ENCODE results near the gene KIAA1217.

Gene KIAA1217

GRCh38 chr10:24406809-24407483 is 198.0 kb downstream of the KIAA1217 start:
- no peak for DNase-seq (ENCODE audit: low read depth)

DNA sequence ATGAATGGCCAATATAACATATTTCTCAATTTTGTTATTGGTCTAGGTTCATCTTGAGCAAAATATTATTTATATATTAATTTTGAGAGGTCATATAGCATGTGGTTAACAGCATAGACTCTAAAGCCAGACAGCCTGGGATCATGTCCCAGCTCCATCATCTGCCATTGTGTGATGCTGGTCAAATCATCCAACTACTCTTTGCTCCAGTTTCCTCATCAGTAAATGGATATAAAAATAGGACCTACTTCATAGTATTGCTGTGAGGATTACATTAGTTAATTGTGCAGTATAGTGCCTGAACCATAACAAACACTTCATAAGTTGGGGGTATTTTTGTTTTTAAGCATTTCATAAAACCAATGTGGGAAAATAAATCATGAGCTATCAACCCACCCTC is 199.0 kb downstream of the KIAA1217 start:
- DNase-seq (ENCODE audit: low read depth), result no peak

DNA sequence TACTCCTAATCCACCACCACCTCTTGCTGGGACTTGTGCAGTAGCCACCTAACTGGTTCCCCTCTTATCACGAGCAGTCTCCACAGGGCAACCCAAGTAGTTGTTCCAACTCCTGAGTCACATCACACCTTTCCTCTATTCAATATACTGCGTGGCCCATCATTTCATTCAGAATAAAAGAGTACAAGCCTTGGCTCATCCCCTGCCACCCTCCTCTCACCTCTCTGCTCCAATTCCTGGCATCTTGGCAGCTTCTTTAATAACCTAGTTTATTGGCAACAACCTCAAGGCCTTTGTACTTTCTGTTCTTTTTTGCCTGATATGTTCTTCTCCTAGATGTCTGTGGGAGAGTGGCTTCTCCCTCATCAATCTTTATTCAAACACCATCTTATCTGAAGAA is 199.4 kb downstream of the KIAA1217 start:
- DNase-seq (ENCODE audit: low read depth), result no peak

- no peak for DNase-seq (ENCODE audit: low read depth)
Observed at GRCh38 chr10:24414597-24414996, 205.7 kb downstream of the KIAA1217 start.

- peak; percentile 41 for DNase-seq (ENCODE audit: low read depth)
Observed at GRCh38 chr10:24415455-24416125, 206.7 kb downstream of the KIAA1217 start.

DNA sequence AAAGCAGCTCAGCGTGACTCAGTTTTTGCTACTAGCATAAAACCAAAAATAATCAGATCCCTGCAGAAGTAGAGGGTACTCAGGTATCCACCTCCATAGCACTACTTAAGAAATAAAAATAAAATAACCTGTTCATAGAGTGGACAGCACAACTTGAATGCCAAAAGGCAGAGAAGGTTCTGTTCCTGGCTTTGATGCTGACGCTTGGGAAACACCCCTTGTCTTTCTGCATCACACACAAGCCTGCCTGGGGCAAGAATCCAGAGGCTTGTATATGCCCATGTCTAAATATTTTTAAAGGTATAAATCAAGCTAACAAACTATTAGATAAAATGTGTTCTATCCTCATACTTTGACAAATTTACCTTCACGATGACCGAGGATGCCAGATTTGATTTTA is 207.3 kb downstream of the KIAA1217 start:
- DNase-seq (ENCODE audit: low read depth), result no peak

GRCh38 chr10:24417053-24417452 is 208.1 kb downstream of the KIAA1217 start:
- no peak for DNase-seq (ENCODE audit: low read depth)

GRCh38 chr10:24418532-24418931 is 209.6 kb downstream of the KIAA1217 start:
- DNase-seq (ENCODE audit: low read depth), result no peak

DNA sequence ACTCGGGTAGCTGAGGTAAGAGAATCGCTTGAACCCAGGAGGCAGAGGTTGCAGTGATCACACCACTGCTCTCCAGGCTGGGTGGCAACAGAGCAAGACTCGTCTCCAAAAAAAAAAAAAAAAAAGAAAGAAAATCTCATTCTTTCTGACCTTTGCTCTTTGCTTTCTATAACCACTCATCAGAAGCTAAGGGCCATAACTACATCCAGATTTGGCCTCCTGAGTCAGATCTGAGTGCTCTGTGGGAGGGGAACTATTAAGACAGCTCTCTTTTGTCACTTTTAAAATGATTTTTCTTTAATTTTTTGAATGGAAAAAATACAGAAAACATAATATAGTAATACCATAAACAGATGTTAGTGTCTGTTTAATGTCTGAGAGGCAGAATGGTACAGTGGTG is 210.1 kb downstream of the KIAA1217 start:
- peak; percentile 16 for DNase-seq (ENCODE audit: low read depth)

DNA sequence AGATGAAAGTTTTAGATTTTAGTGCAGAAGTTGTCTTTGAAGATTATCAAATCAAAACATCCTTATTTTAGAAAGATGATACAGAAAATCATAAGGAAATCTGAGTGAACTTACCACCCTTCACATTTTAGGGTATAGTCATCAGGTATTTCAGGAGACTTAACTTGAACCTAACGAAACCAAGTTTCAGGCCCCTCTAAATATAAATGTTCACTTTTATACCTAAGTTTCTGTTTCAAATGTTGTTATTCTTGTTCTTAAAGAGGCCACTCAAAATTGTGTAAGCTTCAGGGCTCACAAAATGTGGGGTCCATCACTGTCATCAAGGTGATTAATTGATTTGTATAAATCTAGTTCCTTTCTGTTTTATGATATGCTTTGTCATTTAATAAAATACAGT is 216.2 kb downstream of the KIAA1217 start:
- no peak for DNase-seq (ENCODE audit: low read depth)

DNA sequence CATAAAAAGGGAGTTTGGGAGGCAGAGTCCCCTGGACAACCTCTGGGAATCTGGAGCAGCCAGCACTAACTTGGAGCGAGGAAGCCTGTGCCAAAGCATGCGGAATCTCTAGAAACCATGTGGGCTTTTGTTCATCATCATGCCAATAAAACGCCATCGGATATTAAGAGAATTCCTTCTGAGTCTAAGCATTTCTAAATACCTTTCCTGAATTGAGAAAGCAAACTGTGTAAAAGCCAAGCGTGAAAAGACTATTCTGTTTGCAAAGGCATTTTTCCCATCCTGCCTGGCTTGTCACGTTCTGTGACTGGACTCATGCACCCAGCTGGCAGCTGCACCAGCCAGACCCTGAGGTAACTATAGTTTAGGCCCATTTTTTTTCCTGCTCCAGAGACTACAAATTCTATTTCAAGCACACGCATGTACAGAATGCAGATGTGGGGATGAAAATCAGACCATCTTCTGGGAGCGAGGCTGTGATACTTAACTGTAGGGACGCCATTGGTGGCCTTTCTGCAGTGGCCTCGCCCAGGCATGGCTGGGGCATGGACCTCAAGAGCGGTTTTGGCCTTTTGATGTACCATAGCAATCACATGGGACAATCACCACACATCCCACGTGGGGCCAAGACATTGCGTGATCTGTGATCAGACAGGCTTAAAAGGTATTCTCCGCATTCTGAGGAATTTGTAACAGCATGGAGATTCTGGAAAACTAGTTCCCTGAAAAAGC is 218.9 kb downstream of the KIAA1217 start:
- DNase-seq (ENCODE audit: low read depth), result peak; percentile 64

GRCh38 chr10:24428410-24428782 is 219.5 kb downstream of the KIAA1217 start:
- DNase-seq (ENCODE audit: low read depth), result no peak

DNA sequence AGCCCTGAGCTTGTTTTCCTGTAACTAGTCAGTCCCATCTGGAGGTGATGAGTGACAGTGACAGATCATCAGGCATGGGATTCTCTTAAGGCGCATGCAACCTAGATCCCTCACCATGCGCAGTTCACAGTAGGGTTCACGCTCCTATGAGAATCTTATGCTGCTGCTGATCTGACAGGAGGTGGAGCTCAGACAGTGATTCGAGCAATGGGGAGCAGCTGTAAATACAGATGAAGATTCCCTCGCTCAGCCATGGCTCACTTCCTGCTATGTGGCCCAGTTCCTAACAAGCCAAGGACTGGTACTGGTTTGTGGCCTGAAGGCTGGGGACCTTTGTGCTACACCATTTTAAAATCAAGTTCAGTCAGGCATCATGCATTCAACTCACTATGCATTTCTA is 221.7 kb downstream of the KIAA1217 start:
- no peak for DNase-seq (ENCODE audit: low read depth)

GRCh38 chr10:24432478-24433416 is 223.8 kb downstream of the KIAA1217 start:
- DNase-seq (ENCODE audit: low read depth), result no peak

DNA sequence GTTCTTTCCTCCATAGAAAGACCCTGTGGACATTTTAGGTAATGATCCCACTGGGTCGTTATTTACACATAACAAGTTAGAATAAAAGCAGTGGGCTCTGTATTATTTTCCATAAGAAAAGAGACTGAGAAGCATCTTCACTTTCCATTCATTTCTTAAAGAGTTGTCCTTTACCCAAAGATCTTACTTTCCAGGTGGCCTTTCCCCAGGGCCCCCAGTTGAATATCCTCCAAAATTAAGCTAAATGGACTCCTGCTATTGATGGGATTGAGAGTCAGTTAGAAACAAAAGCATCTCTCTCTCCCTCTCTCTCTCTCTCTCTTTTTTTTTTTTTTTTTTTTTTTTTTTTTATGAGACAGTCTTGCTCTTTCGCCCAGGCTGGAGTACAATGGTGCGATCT is 224.8 kb downstream of the KIAA1217 start:
- DNase-seq (ENCODE audit: low read depth), result no peak

GRCh38 chr10:24434961-24435360 is 226.0 kb downstream of the KIAA1217 start:
- DNase-seq (ENCODE audit: low read depth), result no peak

DNA sequence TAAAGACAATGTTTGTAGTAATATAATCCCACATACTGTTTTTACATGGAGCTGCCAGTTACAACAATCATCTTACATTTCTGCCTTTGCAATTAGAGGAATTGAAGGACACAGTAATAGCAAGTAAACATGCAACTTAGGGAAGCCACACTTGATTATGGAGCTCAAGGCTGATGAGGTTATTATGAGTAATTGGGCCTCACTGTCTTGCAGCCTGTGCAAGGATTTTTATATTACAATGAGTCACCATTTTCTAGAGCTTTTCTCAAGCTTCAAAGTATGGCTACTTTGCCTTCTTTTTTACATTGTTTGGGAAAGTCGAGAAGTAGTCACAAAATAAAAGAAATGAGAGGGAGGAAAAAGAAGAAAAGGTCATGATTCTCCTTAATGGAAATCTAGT is 226.4 kb downstream of the KIAA1217 start:
- DNase-seq (ENCODE audit: low read depth), result peak; percentile 58

DNA sequence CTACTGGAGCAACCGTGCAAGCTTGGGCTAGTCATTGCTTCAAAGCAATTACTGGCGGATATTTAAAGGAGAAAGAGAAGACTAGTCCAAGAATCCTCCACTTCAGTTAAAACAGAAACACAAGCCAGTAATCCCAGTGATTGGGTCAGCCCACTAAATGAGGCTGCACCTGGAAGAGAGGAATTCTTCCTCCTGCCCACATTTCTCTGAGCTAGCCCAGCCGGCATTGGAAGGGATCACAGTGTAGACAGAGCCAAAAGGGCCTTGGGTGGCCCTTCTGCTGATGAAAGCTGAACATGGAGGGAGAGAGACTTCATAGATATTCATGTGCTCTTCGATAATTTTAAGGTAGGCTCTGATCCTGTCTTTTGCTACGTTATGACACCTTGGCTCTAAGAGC is 228.4 kb downstream of the KIAA1217 start:
- DNase-seq (ENCODE audit: low read depth), result no peak

DNA sequence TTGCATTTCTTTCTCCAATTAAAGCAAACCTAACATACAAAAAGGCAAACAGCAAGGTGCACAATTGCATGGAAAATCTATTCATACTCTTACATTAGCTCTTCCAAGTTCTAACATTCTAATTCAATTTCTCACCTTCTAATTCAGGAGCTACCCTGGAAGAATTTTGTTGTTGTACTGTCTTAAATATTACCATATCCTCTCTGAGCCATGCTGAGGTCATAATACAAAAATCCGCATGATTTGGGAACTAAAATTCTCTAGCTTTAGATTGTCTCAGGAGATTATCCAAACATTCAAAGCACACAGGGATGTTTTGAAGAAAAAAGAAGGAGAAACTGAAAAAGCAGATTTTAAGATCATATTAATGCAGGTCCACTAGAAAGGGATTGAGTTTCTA is 229.9 kb downstream of the KIAA1217 start:
- DNase-seq (ENCODE audit: low read depth), result no peak

GRCh38 chr10:24439935-24440334 is 231.0 kb downstream of the KIAA1217 start:
- no peak for DNase-seq (ENCODE audit: low read depth)

GRCh38 chr10:24440817-24441797 is 232.2 kb downstream of the KIAA1217 start:
- DNase-seq (ENCODE audit: low read depth), result peak; percentile 22
